Mesothelial cell of epicardium (in vitro differentiated cells): Measurements from ENCODE around the gene CAST. TPM values are rescaled to one million over a fixed set of nuclear protein-coding genes. Genes with fewer than 3 reads are reported as not detected.
A peak's percentile ranks its signal among the peaks of the same experiment; 100 is the strongest.

Experiments
- DNase-seq, 2 experiments: peaks; one replicate each; pipeline ENCODE4 v3.0.0; 2021; ENCODE audit warnings: low spot score in 2 of 2; ENCODE audit not compliant: unreplicated experiment in 2 of 2
- H3K27ac Mint-ChIP-seq: 2 replicates; pipeline ENCODE4 v1.8.0; 2021; ENCODE audit warnings: mixed read lengths
- H3K27me3 Mint-ChIP-seq: 2 replicates; pipeline ENCODE4 v1.8.0; 2021; ENCODE audit warnings: low read depth, mixed read lengths
- H3K36me3 Mint-ChIP-seq: 2 replicates; pipeline ENCODE4 v1.8.0; 2021; ENCODE audit warnings: mixed read lengths
- H3K4me1 Mint-ChIP-seq: 2 replicates; pipeline ENCODE4 v1.8.0; 2021; ENCODE audit warnings: mixed read lengths
- H3K4me3 Mint-ChIP-seq: 2 replicates; pipeline ENCODE4 v1.8.0; 2021; ENCODE audit warnings: mild to moderate bottlenecking, moderate library complexity, mixed read lengths
- H3K9me3 Mint-ChIP-seq: 2 replicates; pipeline ENCODE4 v1.8.0; 2021; ENCODE audit warnings: mixed read lengths
- total RNA-seq: library from RNA; stranded (reverse); gene quantifications from 3 replicates; pipeline ENCODE4 v1.2.1, GENCODE V29; 2021
- TF ChIP-seq, protein P1 (sequence below): fragments of 200-600 bp; sonication (generic); IDR thresholded peaks from one replicate; pipeline ENCODE4 v1.5.0; 2021; ENCODE audit warnings: antibody characterized with exemption; ENCODE audit not compliant: unreplicated experiment

Gene CAST
- total RNA-seq, 1 donor from 2014 or later = 132 TPM

DNA sequence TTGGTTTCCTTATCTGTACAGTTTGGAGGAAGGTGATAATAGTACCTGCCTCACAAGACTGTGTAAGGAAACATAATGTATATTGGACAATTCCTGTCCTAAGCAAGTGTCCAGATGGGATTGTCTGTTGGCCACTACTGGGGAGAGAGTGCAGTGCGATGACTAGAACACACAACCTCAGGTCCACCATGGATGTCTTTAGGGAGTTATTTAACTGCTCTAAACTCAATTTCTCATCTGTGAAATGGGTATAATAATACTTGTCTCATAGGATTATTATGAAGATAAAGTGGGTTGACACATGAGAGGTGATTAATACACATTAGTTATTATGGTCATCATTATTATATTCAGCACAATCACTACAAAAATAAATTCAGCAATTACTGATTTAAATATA lies 63.1 kb downstream of the CAST start:
- no peak overlapping the region for H3K4me3 Mint-ChIP-seq
- H3K4me1 Mint-ChIP-seq = peaks cover 5% of the 10 kb centered on the region
- no peak for DNase-seq
- no peaks in the 10 kb centered on the region for H3K9me3 Mint-ChIP-seq
- TF ChIP-seq, protein P1, sequence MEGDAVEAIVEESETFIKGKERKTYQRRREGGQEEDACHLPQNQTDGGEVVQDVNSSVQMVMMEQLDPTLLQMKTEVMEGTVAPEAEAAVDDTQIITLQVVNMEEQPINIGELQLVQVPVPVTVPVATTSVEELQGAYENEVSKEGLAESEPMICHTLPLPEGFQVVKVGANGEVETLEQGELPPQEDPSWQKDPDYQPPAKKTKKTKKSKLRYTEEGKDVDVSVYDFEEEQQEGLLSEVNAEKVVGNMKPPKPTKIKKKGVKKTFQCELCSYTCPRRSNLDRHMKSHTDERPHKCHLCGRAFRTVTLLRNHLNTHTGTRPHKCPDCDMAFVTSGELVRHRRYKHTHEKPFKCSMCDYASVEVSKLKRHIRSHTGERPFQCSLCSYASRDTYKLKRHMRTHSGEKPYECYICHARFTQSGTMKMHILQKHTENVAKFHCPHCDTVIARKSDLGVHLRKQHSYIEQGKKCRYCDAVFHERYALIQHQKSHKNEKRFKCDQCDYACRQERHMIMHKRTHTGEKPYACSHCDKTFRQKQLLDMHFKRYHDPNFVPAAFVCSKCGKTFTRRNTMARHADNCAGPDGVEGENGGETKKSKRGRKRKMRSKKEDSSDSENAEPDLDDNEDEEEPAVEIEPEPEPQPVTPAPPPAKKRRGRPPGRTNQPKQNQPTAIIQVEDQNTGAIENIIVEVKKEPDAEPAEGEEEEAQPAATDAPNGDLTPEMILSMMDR = no peak
- H3K27ac Mint-ChIP-seq = no peak overlapping the region
- H3K27me3 Mint-ChIP-seq = no peaks in the 10 kb centered on the region
- H3K36me3 Mint-ChIP-seq = peaks cover 4% of the 10 kb centered on the region

DNA sequence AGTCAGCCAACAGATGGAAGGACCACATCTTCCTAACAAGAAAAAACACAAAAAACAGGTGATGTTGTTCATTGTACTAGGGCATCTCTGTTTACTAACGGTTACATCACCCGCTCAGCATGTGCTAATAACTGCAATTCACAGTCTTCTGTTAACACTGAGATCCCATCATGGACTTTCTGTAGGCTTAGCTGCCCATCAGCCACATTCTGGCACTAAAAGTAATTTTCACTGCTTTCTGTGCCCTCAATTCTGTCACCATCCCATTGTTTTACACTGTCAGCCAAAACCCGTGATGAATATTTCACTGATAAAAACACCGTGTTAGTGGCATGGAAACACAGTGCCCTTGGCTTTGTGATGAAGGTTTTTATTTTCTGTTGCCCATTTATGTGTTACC lies 64.6 kb downstream of the CAST start:
- no peak for DNase-seq
- TF ChIP-seq, protein P1 = no peak
- no peak overlapping the region for H3K27ac Mint-ChIP-seq

DNA sequence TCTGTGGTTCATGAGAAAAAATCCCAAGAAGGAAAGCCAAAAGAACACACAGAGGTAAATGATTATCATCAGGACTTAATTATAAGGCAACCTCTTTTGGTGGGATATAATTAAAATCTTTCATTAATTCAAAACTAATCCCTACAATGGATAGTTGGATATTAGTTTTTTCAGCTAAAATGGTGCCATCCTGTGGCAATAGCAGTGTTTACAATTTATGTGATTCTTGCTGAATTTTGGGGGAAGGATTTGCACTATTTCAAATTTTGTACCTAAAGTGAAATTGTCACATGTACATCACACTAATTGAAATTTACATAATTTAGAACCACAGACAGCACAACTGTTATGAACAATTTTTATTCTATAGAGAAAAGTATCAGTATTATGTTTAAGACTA lies 67.0 kb downstream of the CAST start:
- H3K27me3 Mint-ChIP-seq = no peaks in the 10 kb centered on the region
- H3K36me3 Mint-ChIP-seq = peaks cover 13% of the 10 kb centered on the region
- no peak for DNase-seq
- H3K4me3 Mint-ChIP-seq = no peak overlapping the region
- TF ChIP-seq, protein P1 = peak; percentile 13
- H3K4me1 Mint-ChIP-seq = peaks cover 7% of the 10 kb centered on the region
- H3K27ac Mint-ChIP-seq = no peak overlapping the region
- no peaks in the 10 kb centered on the region for H3K9me3 Mint-ChIP-seq

More for the DNA sequence above, 64.6 kb downstream of the CAST start:
- Mint-ChIP-seq H3K27me3 (no peaks in the 10 kb centered on the region), H3K9me3 (no peaks in the 10 kb centered on the region), H3K4me1 (peaks cover 3% of the 10 kb centered on the region), H3K4me3 (no peak overlapping the region), H3K36me3 (peaks cover 10% of the 10 kb centered on the region)

DNA sequence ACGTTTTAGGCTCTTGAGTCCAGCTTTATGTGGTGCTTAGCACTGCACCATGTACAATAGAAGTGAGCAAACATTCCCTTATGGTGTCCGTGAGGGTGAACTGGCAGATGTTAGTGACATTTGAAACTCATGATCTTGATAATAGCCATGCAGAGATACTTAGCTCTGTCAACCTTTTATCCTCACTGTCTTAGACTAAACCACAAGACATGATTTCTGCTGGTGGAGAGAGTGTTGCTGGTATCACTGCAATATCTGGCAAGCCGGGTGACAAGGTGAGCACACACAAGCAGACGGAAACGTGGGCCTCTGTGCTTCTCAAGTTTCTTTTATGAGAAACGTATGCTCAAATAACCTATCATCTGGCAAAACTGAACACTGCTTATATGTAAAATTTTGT lies 68.4 kb downstream of the CAST start:
- Mint-ChIP-seq H3K27me3 (no peaks in the 10 kb centered on the region), H3K4me1 (peaks cover 10% of the 10 kb centered on the region), H3K36me3 (peaks cover 9% of the 10 kb centered on the region), H3K9me3 (no peaks in the 10 kb centered on the region), H3K27ac (peak overlapping the region; percentile 22), H3K4me3 (no peak overlapping the region)
- TF ChIP-seq, protein P1 = no peak
- no peak for DNase-seq

DNA sequence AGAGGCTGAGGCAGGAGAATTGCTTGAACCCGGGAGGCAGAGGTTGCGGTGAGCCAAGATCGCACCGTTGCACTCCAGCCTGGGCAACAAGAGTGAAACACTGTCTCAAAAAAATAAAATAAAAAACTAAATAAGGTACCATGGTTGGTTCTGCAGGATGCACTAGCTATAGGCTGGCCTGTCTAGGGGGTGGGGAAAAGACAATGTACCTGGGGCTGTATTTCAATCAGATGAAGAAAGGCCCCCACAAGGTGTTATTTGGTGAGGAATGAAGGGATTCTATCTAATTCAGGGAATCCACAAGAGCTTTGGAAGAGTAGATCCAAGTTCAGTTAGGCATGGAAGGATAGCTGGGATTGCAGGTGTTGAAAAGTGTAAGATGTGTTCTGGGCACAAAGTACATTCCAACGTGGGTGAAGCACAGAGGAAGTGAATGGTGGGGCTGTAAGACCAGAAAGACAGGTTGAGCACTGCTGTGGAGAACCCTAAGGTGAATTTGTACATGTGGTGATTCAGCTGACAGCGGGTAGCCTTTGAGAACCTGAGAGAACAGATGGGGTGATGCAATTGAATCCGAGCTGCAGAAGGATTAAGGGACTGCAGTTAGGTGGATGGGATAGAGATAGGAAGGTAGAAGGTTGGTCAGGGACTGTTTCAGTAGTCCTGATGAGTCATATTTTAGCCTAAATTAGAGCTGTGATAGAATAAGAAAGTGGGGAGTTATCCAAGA lies 71.8 kb downstream of the CAST start:
- H3K27ac Mint-ChIP-seq = peak overlapping the region; percentile 0
- H3K27me3 Mint-ChIP-seq = no peaks in the 10 kb centered on the region
- H3K4me3 Mint-ChIP-seq = no peak overlapping the region
- no peaks in the 10 kb centered on the region for H3K9me3 Mint-ChIP-seq
- H3K4me1 Mint-ChIP-seq = peaks cover 10% of the 10 kb centered on the region
- TF ChIP-seq, protein P1 = no peak
- DNase-seq = no peak
- H3K36me3 Mint-ChIP-seq = peaks cover 12% of the 10 kb centered on the region
